Body of pancreas (tissue), 4 donors: ENCODE results near the gene CLGN.

Experiments
- CTCF ChIP-seq, 7 experiments: fragments of 450-650 bp in 4 of 7; fragments of 200-600 bp in 3 of 7; sonication (generic) in 3 of 7; IDR thresholded peaks; one replicate each; pipeline ENCODE4 v1.5.1; 2016 to 2019; ENCODE audit warnings: antibody characterized with exemption in 7 of 7
- POLR2A ChIP-seq, 3 donors: fragments of 450-650 bp; IDR thresholded peaks; one replicate each; pipeline ENCODE4 v1.6.1; 2016; ENCODE audit warnings: antibody characterized with exemption in 3 of 3, mild to moderate bottlenecking in 2 of 3

- no peak for TF ChIP-seq CTCF (IDR thresholded peaks at IDR 0.05)
- TF ChIP-seq POLR2A (IDR thresholded peaks at IDR 0.05) = no peak
Observed at GRCh38 chr4:140450352-140450751, 22.9 kb upstream of the CLGN start.
